Hindlimb muscle (tissue), 1 donor: Measurements from ENCODE around the gene ZNF668. TPM values are rescaled to one million over a fixed set of nuclear protein-coding genes. Genes with fewer than 3 reads are reported as not detected.
"Not testable (repeated sequence)": the region's sequence is repeated elsewhere in the genome, so short reads cannot be mapped to it uniquely, and the experiment has no call there.

ENCODE experiments used
- DNase-seq: peaks from one replicate; pipeline ENCODE4 v3.0.0-alpha.2; 2013
- polyA plus RNA-seq: library from polyadenylated mRNA; unstranded; fragments of 120-200 nt; gene quantifications from one replicate; pipeline ENCODE4 v1.2.1, GENCODE V29; 2013; ENCODE audit not compliant: insufficient read length

ZNF668 gene
- polyA plus RNA-seq, 1 donor = 11.2 TPM

DNA sequence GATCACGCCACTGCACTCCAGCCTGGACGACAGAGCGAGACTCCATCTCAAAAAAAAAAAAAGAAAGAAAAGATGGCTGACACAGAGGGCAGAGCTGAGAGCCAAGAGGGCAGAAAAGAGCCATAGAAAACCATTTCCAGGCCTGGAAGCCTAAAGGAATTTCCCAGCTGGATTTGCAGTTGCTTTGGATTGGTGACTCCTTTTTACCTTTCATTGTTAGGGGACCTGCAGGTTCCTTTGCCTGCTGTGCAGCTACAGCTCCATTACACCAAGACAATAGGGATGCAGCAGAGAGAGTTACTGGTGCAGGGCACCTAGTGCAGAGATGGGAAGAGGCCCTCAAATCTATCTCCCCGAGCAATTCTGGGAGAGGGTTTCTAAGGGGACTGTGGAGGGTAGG is 18.4 kb downstream of the ZNF668 start:
- no peak for DNase-seq

DNA sequence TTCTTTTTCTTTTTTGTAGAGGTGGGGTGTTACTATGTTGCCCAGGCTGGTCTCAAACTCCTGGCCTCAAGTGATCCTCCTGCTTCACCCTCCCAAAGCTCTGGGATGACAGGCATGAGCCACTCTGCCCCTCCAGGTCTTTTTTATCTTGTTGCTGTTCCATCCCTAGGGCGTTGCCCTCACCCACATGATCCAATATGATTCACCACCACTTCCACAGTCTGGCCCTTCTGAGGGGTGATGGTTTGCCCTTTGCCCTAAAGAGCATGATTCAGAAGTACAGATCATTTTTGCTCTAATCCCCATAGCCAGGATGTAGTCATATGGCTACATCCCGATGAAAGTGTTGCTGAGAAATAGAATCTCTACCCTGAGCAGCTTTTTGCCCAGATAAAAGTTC is 21.9 kb downstream of the ZNF668 start:
- DNase-seq = no peak

DNA sequence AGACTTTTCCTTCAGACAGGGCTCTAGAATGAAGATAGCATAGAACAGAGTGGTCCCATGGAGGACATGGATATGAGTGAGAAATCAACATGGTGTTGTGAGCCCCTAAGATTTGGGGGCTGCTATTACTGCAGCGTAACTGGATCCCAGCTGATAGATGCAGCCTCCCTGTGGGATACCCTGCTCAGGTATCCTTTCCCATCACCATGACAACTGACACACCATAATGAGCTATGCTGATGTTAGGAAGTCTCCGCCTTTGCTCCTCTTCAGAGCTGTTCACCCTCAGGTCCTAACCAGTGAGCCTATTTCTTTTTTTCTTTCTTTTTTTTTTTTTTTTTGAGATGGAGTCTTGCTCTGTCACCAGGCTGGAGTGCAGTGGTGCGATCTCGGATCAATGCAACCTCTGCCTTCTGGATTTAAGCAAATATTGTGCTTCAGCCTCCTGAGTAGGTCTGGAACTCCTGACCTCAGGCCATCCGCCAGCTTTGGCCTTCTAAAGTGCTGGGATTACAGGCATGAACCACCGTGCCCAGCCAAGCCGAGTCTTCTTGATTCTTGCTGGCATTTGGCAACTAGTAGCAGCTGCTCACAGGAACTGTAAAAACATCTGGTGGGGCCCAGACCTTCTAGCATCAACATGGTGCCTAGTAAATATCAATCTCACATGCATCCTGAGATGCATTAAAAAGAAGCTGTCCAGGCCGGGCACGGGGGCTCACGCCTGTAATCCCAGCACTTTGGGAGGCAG is 23.6 kb downstream of the ZNF668 start:
- DNase-seq = no peak

DNA sequence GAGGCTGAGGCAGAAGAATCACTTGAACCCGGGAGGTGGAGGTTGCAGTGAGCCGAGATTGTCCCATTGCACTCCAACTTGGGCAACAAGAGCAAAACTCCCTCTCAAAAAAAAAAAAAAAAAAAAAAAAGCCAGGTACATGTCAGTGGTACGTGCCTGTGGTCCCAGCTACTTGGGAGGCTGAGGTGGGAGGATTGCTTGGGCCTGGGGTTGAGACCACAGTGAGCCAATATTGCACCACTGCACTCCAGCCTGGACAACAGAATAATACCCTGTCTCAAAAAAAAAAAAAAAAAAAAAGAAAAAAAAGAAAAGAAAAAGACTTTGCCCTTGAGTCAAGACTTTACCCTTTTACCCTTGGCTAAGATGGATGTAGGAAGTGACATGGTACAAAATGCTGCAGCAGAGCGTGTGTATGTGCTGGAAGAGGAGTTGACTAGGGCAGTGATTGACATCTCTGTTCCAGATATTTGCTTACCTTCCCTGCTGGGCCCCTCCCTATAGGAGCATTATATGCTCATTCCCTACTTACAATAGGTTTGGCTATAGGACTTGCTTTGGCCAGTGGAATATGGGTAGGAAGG is 30.1 kb downstream of the ZNF668 start:
- no peak for DNase-seq

DNA sequence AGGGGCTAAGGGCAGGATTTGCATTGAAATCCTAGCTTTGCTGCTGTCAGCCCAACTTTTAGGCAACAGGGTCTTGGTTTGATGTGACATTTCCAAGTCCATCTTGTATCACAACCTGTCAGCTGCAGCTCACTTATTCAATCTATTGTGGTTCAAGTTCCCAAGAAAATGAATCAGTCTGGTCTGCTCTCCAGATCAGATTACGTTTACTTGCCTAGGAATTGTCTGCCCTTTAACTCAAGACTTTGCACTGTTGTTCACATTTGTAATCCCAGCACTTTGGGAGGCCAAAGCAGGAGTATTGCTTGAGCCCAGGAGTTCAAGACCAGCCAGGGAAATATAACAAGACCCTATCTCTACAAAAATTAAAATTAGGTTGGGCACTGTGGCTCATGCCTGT is 30.7 kb downstream of the ZNF668 start:
- DNase-seq = no peak

DNA sequence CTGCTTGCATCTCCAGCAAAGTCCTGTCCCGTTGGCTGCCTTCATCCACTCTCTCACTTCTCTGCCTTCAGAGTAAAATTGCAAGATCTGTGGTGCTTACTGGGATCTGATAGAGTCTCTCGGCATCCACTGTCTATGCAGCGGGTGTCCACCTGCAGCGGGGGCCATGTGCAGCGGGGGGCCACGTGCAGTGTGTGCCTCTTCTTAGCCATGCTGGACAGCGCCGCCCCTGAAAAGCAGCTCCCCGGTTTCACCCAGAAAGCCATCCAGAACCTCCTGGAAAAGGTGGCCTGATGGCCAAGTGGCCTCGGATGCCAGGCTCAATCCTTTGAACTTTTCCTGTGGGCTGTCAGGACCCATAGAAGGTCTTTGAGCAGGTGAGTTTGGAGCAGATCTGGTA is 31.2 kb downstream of the ZNF668 start:
- DNase-seq = no peak

DNA sequence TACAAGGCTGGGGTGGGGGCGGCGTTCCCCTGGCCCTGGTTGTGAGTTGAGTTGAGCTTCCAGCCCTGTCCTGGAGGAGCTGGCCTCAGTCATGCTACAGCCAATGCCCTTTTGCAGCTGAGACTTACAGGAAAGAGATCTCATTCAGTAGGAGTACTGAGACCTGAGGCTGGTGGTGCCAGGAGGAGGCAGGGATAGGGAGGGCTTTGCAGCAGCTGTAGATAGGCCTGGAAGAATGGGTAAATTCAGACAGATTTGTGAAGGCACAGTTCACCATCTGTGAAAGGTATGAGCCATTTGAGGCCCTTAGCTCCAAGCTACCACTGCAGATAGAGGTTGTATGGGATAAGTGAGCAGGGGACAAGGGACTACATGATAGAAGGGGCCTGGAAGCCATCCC is 35.0 kb downstream of the ZNF668 start:
- no peak for DNase-seq

DNA sequence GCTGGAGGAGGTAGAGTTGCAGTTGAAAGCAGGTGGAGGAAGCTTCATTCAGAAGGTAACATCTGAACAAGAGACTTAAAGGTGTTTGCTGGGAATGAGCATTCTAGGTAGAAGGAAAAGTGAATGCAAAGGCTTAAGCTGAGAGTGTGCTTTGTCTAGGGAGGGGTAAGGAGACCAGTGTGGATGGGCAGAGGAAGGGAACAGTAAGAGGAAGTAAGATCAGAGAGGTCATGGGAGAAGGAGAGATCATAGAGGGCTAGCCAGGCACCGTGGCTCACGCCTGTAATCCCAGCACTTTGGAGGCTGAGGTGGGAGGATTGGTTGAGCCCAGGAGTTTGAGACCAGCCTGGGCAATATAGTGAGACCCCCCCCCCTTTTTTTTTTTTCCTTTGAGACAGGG is 37.3 kb downstream of the ZNF668 start:
- DNase-seq = no peak

DNA sequence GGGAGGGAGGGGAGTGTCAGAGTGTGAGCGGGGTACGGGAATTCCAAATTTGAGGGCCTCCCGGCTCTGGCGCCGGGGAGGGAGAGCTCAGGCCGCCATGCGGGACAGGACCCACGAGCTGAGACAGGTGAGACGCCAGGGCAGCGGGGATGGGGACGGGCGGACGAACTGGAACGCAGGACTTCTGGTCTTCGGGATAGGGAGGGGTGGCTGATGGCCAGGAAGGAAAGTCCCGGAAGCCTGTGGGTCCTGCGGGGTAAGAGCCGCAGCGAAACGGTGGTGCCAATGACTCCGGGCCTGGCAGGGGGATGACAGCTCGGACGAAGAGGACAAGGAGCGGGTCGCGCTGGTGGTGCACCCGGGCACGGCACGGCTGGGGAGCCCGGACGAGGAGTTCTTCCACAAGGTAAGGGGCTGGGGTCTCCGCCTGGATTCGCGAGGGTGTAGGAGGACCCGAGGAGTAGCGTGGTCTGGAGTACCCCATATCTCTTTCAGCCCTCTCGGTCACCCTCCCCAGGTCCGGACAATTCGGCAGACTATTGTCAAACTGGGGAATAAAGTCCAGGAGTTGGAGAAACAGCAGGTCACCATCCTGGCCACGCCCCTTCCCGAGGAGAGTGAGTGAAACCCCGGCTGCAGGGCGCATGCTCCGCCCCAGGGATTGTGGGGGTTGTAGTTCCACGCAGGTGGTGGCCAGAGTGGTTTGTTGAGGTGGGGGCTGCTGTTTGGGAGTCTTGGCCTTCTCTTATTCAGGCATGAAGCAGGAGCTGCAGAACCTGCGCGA is 40.1 kb downstream of the ZNF668 start:
- DNase-seq = peak; percentile 90

DNA sequence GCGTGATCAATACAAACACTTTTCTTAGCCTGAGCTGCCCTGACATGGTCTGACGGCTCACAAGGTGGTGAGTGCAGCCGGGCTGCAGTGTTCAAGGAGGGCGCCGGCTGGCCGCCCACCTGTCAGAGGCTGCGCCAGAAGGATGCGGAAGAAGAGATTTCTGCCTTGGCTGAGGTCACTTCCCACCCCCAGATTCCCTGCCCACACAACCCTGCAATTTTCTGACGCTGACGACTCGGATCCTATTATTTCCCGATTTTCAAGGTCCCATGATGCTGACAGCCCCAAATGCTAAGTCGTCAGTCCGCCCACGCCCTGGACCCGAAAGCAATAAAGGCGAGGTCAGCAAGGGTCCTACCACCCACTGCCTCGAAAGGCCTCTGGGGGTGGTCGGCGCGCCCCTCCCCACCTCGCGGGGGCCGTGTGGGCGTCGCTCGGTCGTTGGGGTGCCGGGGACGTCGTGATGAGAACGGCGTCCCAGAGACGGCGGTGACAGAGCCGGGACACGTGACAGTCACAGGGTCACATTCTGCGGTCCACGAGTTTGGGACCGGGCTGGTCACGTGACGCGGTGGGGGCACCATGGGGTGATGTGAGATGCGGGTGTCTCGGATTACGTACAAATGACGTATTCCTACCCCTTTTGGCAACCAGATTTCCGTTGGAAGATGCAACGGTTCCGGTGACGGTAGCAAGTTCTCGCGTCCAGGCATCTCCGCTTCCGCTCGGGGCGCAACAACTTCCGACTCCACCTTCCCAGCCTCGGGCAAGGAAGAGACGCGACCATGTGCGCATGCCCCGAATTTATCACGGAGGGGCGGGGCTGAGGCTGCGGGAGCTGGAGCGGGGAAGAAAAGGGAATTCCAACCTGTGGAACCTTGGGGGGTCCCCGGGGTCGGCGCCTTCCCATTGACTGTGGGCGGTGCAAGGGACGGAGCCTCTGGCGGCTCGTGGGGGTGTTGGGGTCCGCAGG is 41.0 kb downstream of the ZNF668 start, which contains the start of gene STX4:
Gene STX4, plus strand, starts transcription at position 823 of the 973 bp plus-strand sequence. CDS start 248 bp downstream, outside the sequence.
- DNase-seq = peak; percentile 97

DNA sequence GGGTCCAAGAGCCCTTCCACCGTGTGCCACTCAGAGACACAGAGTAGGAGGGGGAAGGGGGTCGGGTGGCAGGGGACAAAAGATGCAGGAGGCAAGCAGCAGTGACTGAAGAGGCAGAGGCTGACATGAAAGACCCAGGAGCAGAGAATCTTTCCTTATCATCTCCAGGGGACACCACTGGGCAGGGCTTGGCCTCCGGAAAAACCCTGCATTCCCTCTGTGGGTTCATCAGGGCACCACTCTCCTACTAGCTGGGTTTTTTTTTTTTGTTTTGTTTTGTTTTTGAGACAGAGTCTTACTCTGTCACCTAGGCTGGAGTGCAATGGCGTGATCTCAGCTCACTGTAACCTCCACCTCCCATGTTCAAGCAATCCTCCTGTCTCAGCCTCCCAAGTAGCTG is 42.8 kb downstream of the ZNF668 start:
- no peak for DNase-seq

DNA sequence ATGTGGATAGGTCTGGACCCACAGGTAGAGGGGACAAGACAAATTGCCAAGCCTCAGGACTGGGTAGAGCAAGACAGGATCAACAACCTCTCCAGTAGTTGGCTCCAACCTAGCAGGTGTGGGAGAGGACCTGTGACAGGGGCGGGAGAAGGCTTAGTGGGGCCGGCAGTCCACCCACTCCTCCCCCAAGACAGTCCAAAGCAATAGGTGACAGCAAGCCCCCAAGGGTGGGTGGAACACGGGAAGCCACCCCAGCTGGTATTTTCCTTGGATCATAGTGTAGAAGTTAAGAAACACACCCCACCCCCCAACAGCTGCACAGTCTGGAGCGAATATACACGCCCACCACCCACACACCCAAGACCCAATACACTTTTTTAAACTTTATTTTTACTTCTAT is 44.8 kb downstream of the ZNF668 start:
- DNase-seq = no peak

DNA sequence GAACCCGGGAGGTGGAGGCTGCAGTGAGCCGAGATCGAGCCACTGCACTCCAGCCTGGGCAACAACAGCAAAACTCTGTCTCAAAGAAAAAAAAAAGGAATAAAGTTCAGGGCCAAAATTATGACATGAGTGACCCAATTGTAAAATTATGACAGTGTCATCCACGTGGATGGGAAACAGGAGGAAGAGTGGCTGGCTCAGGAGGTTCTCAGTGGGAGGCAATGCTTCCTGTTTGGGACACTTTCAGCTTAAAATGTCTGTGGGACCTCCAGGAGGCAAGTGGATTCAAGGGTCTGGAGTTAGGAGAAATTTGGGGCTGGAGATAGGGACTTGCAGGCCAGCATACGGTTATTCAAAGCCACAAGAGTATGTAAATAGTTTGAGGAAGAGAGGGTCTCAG is 48.7 kb downstream of the ZNF668 start:
- no peak for DNase-seq

DNA sequence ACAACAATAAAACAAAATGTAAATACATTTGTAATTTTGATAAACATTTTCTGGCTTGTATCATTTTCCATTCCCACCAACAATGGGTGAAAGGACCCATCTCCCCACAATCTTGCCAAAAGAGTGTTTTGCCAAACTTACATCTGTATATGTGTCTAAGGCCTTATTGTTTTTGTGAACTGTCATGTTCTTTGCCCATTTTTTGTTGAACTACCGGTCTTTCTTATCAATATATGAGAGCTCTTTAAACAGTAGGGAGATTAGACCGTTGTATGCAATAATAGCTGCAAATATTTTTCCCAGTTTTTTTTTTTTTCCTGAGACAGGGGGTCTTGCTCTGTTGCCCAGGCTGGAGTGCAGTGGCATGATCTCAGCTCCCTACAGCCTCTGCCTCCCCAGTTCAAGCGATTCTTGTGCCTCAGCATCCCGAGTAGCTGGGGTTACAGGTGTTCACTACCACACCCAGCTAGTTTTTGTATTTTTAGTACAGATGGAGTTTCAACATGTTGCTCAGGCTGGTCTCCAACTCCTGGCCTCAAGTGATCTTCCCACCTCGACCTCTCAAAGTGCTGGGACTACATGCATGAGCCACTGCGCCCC is 50.3 kb downstream of the ZNF668 start:
- DNase-seq = no peak

DNA sequence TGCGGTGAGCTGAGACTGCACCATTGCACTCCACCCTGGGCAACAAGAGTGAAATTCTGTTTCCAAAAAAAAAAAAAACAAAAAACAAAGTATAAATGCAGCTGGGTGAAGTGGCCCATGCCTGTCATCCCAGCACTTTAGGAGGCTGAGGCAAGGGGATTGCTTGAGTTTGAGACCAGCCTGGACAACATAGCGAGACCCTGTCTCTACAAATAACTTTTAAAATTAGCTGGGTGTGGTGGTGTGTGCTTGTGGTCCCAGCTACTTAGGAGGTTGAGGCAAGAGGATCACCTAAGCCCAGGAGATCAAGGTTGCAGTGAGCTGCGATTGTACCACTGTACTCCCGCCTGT is 50.8 kb downstream of the ZNF668 start:
- DNase-seq = no peak

DNA sequence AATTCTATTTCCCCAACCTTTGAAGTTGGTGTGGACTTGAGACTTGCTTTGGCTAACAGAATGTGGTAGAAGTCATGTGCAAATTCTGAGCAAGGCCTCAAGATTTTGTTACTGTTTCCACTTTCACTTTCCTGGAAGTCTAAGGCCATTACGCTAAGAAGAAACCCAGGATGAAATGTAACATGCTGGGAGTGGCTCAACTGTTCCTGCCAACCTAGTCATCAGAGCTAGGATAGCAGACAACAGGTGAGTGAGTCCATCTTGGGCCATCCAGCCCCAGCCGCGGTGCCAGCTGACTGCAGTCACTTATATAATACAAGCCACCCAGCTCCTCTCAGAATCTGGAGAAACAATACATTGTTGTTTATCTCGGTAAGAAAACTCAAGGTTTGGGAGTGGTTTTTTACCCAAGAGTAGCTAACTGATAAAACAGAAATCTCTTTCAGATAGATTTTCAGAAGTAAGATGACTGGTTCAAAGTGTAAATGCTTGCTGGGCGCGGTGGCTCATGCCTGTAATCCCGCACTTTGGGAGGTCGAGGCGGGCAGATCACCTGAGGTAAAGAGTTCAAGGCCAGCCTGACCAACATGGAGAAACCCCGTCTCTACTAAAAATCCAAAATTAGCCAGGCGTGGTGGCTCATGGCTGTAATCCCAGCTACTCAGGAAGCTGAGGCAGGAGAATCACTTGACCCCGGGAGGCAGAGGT is 51.3 kb downstream of the ZNF668 start:
- DNase-seq = no peak

DNA sequence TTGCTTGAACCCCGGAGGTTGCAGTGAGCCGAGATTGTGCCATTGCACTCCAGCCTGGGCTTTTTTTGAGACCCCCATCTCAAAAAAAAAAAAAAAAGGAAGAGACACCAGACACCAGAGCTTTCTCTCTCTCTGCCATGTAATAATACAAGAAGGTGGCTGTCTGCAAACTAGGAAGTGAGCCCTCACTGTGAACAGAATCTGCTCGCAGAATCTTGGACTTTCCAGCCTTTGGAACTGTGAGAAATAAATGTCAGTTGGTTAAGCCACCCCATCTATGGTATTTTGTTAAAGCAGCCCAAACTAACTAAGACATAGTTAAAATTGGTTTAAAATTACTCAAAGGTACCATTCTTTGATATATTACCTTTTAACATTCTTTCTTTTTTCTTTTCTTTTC is 53.5 kb downstream of the ZNF668 start:
- no peak for DNase-seq

DNA sequence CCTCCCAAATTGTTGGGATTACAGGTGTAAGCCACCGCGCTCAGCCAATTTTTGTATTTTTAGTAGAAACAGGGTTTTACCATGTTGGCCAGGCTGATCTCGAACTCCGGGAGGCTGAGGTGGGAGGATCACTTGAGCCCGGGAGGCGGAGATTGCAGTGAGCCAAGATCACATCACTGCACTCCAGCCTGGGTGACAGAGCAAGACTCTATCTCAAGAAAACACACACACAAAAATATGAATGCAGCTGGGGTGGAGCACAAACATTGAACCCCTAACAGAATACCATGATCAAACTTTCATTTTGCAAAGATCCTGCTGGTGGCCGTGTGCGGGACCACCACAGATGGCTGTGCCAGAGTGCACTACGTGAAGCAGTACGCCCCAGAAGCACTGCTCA is 56.3 kb downstream of the ZNF668 start:
- DNase-seq = not testable (repeated sequence)

DNA sequence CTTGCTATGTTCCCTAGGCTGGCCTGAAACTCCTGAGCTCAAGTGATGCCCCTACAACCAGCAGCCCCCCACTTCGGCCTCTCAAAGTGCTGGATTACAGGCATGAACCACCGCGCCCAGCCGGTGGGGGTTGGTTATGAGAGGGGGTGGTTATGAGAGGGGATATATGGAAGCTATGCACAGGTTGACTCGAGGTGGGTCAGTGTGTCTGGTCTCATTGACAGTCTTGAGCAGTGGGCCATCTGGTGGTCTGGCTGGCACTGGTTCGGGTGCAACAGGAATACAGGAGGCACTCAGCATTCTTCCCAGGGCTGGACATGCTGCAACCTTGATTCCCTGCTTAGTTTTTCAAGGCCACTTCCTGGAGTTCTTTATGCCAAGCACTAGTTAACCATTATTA is 58.0 kb downstream of the ZNF668 start:
- no peak for DNase-seq

DNA sequence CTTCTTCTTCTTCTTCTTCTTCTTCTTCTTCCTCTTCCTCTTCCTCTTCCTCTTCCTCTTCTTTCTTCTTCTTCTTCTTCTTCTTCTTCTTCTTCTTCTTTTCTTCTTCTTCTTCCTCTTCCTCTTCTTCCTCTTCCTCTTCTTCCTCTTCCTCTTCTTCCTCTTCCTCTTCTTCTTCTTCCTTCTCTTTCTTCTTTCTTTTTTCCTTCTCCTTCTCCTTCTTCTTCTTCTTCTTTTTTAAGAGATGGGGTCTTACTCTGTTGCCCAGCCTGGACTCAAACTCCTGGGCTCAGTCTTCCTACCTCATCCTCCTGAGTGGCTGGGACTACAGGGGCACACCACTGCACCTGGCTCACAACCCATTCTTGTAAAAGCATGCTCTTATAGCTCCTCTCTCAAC is 60.7 kb downstream of the ZNF668 start:
- not testable (repeated sequence) for DNase-seq

DNA sequence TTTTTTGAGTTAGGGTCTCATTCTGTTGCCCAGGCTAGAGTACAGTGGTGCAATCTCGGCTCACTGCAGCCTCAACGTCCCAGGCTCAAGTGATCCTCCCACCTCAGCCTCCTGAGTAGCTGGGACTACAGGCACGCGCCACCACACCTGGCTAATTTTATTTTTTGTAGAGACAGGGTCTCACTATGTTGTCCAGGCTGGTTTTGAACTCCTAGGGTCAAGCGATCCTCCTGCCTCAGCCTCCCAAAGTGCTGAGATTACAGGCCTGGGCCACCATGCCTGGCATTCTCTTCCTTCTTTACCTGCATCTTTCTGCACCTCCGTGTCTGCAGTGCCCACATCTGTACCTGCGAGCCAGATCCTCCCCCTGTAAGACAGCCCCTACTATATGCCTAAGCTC is 62.2 kb downstream of the ZNF668 start:
- DNase-seq = not testable (repeated sequence)
